Measurements from ENCODE around the gene TBC1D25.

TBC1D25 gene, protein sequence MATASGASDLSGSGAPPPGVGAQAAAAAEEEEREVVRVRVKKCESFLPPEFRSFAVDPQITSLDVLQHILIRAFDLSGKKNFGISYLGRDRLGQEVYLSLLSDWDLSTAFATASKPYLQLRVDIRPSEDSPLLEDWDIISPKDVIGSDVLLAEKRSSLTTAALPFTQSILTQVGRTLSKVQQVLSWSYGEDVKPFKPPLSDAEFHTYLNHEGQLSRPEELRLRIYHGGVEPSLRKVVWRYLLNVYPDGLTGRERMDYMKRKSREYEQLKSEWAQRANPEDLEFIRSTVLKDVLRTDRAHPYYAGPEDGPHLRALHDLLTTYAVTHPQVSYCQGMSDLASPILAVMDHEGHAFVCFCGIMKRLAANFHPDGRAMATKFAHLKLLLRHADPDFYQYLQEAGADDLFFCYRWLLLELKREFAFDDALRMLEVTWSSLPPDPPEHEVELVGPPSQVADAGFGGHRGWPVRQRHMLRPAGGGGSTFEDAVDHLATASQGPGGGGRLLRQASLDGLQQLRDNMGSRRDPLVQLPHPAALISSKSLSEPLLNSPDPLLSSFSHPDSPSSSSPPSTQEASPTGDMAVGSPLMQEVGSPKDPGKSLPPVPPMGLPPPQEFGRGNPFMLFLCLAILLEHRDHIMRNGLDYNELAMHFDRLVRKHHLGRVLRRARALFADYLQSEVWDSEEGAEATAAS

DNA sequence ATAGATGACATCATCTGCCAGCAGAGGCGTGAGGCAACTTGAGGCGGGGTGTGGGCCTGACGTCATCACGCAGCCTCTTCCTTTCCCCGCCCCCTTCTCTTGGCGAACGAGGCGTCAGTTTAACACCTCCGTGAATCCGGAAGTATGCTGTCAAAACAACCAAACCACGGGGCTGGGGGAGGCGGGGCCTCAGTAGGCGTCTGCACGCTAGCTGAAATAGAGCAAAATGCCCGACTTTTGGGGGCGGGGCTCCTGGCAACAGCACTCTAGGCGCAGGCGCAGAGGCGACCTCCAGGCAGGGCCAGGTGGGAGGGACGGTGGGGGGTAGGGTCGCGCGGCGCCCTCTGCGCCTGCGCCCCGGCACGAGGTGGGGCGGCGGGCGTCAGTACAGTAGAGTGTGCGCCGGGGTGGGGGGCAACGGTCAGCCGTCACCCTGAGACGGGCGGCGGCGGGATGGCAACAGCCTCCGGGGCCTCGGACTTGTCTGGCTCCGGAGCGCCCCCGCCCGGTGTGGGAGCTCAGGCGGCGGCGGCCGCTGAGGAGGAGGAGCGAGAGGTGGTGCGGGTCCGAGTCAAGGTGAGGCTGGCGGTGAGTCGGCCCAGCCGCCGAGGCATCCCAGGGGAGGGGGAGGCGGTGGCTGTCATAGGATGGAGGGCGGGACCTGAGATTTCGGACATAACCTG, at the start of gene TBC1D25:
Gene TBC1D25, plus strand, starts transcription at position 370 of the 683 bp plus-strand sequence. Its CDS starts 84 bp downstream, at position 454.
- peak; percentile 75 for DNase-seq

GRCh38 chrX:48489892-48490291, 49.6 kb upstream of the TBC1D25 start:
- no peak for DNase-seq

DNA sequence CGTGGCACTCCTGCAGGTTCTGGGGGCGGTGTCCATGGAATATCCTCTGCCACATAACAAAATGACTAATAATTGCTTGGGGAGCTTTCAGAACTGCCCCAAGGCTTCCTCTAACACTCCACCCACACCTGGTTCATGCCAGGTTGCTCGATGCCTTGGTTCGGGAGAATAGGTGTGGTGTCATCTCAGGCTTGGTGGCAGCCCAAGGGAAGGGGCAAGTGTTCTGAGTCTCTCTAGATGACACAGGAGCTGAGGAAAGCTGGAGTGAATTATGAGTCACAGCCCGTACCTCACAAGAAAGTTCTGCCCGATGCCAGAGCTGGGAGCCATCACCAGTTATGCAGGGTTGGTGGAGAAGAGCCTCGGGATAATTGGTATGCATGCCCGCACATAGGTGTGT, 48.9 kb upstream of the TBC1D25 start:
- DNase-seq, result no peak

GRCh38 chrX:48491809-48492208, 47.7 kb upstream of the TBC1D25 start:
- DNase-seq, result no peak

GRCh38 chrX:48492293-48492910, 47.1 kb upstream of the TBC1D25 start:
- DNase-seq, result no peak

DNA sequence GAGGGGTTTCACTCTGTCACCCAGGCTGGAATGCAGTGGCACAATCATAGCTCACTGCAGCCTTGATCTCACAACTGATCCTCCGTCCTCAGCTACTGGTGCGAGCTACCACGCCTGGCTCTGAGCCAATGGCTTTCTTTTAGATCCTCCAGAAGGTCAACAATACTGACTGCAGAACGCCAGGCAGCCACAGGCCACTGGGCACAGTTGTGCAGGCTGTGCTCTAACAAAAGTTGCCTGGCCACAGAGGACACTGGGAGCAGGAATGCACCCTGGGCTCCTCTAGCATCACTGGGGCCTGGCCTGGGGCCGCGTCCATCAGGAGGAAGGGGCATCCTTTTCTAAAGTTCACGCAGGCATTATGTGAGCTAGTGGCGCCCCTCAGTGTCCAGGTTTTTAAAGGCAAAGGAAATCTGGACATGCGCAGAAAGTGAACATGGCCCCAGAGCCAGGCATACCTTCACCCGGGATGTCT, 45.6 kb upstream of the TBC1D25 start:
- no peak for DNase-seq

DNA sequence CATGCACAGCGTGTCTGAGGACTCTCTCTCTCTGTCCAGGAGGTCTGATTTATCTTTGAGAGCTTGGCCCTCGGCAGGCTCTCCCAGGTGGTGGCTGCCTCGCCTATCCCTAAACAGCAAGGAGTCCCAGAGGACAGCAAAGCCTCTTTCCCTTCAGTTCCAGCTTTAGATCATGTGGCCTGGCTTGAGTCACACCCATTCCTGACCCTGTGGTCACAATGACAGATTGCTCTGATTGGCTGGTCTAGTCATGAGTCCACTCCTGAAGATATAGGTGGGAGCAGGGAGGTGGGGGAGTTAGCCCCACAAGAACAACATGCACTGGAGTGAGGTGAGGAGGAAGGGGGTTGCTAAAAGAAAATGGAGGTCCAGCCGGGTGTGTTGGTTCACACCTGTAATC, 42.9 kb upstream of the TBC1D25 start:
- DNase-seq, result no peak

GRCh38 chrX:48497871-48498270, 41.6 kb upstream of the TBC1D25 start:
- DNase-seq, result no peak

DNA sequence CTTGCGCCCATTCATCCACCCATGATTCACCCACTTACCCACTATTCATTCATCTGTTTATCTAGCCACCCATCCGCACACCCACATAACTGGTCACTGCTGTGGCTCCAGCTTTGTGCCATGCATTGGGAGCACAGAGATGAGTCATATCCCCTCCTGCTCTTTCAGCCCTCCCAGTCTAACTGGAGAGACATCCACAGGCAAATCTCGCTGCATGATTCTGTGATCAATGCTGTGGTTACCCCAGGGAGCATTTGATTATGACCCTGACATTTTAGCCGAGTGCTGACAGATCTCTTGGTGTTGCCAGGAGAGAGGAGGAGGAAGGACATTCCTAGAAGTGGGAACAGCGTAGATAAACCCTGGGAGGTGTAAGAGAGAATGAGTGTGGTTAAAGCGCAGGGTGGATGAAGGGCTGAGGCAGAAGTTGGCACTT, 41.1 kb upstream of the TBC1D25 start:
- no peak for DNase-seq

GRCh38 chrX:48504261-48504660, 35.3 kb upstream of the TBC1D25 start:
- no peak for DNase-seq

DNA sequence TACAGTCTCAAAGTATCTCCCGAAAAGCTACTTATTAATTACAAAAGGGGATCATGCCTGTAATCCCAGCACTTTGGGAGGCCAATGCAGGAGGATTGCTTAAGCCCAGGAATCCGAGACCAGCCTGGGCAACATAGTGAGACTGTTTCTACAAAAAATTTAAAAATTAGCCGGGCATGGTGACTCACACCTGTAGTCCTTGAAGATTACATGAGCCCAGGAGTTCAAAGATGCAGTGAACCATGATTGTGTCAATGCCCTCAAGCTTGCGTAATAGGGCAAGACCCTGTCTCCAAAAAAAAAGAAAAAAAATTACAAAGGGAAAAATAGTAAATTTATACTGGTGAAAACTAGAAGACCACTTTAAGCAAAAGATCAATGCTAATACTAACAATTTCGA, 34.0 kb upstream of the TBC1D25 start:
- no peak for DNase-seq

DNA sequence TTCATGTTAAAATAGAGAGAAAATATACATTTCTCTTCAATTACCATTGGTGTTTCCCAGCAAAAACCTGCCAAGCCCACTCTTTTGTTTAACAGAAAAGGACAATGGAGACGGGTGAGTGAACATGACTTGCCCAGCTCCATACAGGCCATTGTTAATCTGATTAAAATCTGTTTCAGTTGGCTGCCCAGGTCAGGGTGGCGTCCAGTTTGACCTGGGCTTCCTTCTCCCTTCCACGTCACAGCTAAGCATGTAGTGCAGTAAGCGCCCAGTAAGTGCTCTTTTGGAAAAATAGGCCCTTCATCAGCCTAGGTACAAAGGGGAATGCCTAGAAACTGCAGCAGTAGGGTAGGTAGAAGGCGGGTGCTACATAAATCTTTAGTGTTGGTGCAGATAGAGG, 32.3 kb upstream of the TBC1D25 start:
- DNase-seq, result no peak

GRCh38 chrX:48508400-48509244, 30.9 kb upstream of the TBC1D25 start, which contains the start of gene PORCN:
PORCN (plus strand) TSS chrX:48508992; CDS start chrX:48509821, 829 bp downstream.
- peak; percentile 52 for DNase-seq

GRCh38 chrX:48509245-48509590, 30.3 kb upstream of the TBC1D25 start:
- DNase-seq, result no peak

DNA sequence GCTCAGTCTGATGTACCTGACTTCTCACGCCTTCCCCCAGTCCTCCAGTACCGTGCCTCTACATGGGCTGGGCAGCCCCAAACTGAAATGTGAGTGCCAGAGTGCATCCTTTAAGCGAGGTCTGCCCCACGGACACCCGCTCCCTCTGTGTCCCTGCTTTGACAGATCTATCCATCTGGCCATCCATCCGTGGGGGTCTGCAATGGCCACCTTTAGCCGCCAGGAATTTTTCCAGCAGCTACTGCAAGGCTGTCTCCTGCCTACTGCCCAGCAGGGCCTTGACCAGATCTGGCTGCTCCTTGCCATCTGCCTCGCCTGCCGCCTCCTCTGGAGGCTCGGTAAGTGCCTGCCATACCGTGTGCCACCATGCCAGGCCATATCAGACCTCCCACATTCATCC, 29.9 kb upstream of the TBC1D25 start:
- DNase-seq, result no peak

- no peak for DNase-seq
Observed at GRCh38 chrX:48511560-48511959, 28.0 kb upstream of the TBC1D25 start.

GRCh38 chrX:48512371-48512935, 27.1 kb upstream of the TBC1D25 start:
- no peak for DNase-seq

GRCh38 chrX:48513670-48514069, 25.8 kb upstream of the TBC1D25 start:
- no peak for DNase-seq

DNA sequence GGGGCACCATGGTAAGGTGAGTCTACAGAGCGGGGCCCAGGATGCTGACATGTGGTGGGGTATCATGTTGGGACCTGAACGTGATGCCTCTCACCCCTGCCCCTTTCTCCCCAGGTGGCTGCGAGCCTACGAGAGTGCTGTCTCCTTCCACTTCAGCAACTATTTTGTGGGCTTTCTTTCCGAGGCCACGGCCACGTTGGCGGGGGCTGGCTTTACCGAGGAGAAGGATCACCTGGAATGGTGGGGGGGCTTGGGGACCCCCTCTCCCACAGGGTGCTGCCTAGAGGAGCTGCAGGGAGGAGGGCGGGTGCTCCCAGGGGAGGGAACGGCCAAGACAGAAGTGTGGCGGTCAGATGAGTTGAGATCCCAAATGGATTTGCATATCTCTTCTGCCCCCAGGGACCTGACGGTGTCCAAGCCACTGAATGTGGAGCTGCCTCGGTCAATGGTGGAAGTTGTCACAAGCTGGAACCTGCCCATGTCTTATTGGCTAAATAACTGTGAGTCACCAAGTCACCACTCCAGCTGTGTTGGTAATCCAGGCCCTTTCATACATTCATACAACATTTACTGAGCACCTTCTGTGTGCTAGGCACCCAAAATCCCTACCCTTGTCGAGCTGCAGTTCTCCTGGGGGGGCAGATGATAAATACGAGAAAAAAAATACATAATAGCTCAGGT, 25.2 kb upstream of the TBC1D25 start:
- no peak for DNase-seq

- no peak for DNase-seq
Observed at GRCh38 chrX:48514868-48515460, 24.6 kb upstream of the TBC1D25 start.

DNA sequence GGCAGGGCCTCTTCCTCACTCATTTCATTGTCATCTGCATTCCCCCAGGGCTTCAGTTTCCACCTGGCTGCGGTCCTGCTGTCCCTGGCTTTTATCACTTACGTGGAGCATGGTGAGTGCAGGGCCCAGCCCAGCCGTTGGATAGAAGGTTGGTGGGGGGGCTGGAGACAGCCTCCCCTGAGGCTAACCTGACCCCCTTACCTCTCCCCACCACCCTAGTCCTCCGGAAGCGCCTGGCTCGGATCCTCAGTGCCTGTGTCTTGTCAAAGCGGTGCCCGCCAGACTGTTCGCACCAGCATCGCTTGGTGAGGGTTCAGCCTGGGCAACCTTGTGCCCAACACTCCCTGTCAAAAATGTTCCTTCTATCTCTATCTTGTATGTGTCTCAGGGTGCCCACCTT, 23.7 kb upstream of the TBC1D25 start:
- DNase-seq, result no peak

Measured in NCI-H1436 treated with DMSO at 0.1 percent for 48 hours (cell line).